Activated CD4-positive, alpha-beta T cell treated with anti-CD3 and anti-CD28 coated beads, Interleukin-2, amount 10 ng/mL, durations not matched to agents 24 days and 14 days (primary cell): ENCODE results near the gene ANTXR1. TPM values are rescaled to one million over a fixed set of nuclear protein-coding genes. Genes with fewer than 3 reads are reported as not detected.

Experiments used
- DNase-seq: peaks from one replicate; pipeline ENCODE4 v3.0.0; 2022
- H3K27ac Mint-ChIP-seq: one replicate; pipeline ENCODE4 v1.8.0; 2022; ENCODE audit warnings: mild to moderate bottlenecking, mixed read lengths
- H3K27me3 Mint-ChIP-seq: one replicate; pipeline ENCODE4 v1.8.0; 2022; ENCODE audit warnings: mixed read lengths
- H3K36me3 Mint-ChIP-seq: one replicate; pipeline ENCODE4 v1.8.0; 2022; ENCODE audit warnings: low read depth, mild to moderate bottlenecking, mixed read lengths
- H3K4me1 Mint-ChIP-seq: one replicate; pipeline ENCODE4 v1.8.0; 2021; ENCODE audit warnings: mixed read lengths
- H3K4me3 Mint-ChIP-seq: one replicate; pipeline ENCODE4 v1.8.0; 2022; ENCODE audit warnings: mild to moderate bottlenecking, moderate library complexity, mixed read lengths
- H3K9me3 Mint-ChIP-seq: one replicate; pipeline ENCODE4 v1.8.0; 2021; ENCODE audit warnings: mixed read lengths
- intact Hi-C: fragments of 100-400 bp; cut with micrococcal nuclease; formaldehyde crosslinking; loops from one replicate; pipeline ENCODE4 v1.15.1; 2023
- total RNA-seq: library from RNA; stranded (reverse); gene quantifications from 2 replicates; pipeline ENCODE4 v1.2.3, GENCODE V29; 2022

Gene ANTXR1
- total RNA-seq, 1 donor from 2014 or later, result not detected

GRCh38 chr2:69269330-69269729 is 256.4 kb downstream of the ANTXR1 start:
- no peaks in the 10 kb centered on the region for H3K4me1 Mint-ChIP-seq
- no peak overlapping the region for H3K27ac Mint-ChIP-seq
- no peak for DNase-seq
- no peak overlapping the region for H3K4me3 Mint-ChIP-seq
- H3K36me3 Mint-ChIP-seq, result no peaks in the 10 kb centered on the region
- intact Hi-C loops, result no loop called here
- H3K27me3 Mint-ChIP-seq, result peaks cover 34% of the 10 kb centered on the region
- H3K9me3 Mint-ChIP-seq, result no peaks in the 10 kb centered on the region

GRCh38 chr2:69271831-69272257 is 258.9 kb downstream of the ANTXR1 start:
- no peak overlapping the region for H3K27ac Mint-ChIP-seq
- no peaks in the 10 kb centered on the region for H3K4me1 Mint-ChIP-seq
- H3K36me3 Mint-ChIP-seq, result no peaks in the 10 kb centered on the region
- intact Hi-C loops, result no loop called here
- peaks cover 44% of the 10 kb centered on the region for H3K27me3 Mint-ChIP-seq
- H3K4me3 Mint-ChIP-seq, result no peak overlapping the region
- DNase-seq, result no peak
- no peaks in the 10 kb centered on the region for H3K9me3 Mint-ChIP-seq

- H3K4me3 Mint-ChIP-seq, result no peak overlapping the region
- H3K27ac Mint-ChIP-seq, result no peak overlapping the region
- H3K27me3 Mint-ChIP-seq, result peaks cover 44% of the 10 kb centered on the region
- no peaks in the 10 kb centered on the region for H3K9me3 Mint-ChIP-seq
- H3K4me1 Mint-ChIP-seq, result no peaks in the 10 kb centered on the region
- intact Hi-C loops, result no loop called here
- DNase-seq, result no peak
- no peaks in the 10 kb centered on the region for H3K36me3 Mint-ChIP-seq
These were observed 260.0 kb downstream of the ANTXR1 start for GRCh38 chr2:69272803-69273471.

- no peak for DNase-seq
- intact Hi-C loops, result no loop called here
- Mint-ChIP-seq H3K36me3 (no peaks in the 10 kb centered on the region), H3K4me3 (no peak overlapping the region), H3K4me1 (no peaks in the 10 kb centered on the region), H3K27me3 (peaks cover 35% of the 10 kb centered on the region), H3K9me3 (no peaks in the 10 kb centered on the region), H3K27ac (no peak overlapping the region)
These were observed 262.5 kb downstream of the ANTXR1 start for GRCh38 chr2:69275490-69275889.

- H3K27me3 Mint-ChIP-seq, result peaks cover 28% of the 10 kb centered on the region
- no peaks in the 10 kb centered on the region for H3K9me3 Mint-ChIP-seq
- no peak overlapping the region for H3K27ac Mint-ChIP-seq
- intact Hi-C loops, result no loop called here
- H3K4me3 Mint-ChIP-seq, result no peak overlapping the region
- H3K4me1 Mint-ChIP-seq, result no peaks in the 10 kb centered on the region
- DNase-seq, result no peak
- H3K36me3 Mint-ChIP-seq, result no peaks in the 10 kb centered on the region
These were observed 265.4 kb downstream of the ANTXR1 start for GRCh38 chr2:69278366-69278765.

GRCh38 chr2:69279211-69279610 is 266.2 kb downstream of the ANTXR1 start:
- intact Hi-C loops, result no loop called here
- Mint-ChIP-seq H3K9me3 (no peaks in the 10 kb centered on the region), H3K27ac (no peak overlapping the region), H3K4me3 (no peak overlapping the region), H3K4me1 (no peaks in the 10 kb centered on the region), H3K27me3 (peaks cover 22% of the 10 kb centered on the region), H3K36me3 (no peaks in the 10 kb centered on the region)
- no peak for DNase-seq

GRCh38 chr2:69279931-69280681 is 267.1 kb downstream of the ANTXR1 start:
- no peaks in the 10 kb centered on the region for H3K4me1 Mint-ChIP-seq
- intact Hi-C loops, result no loop called here
- H3K4me3 Mint-ChIP-seq, result no peak overlapping the region
- H3K27me3 Mint-ChIP-seq, result peaks cover 19% of the 10 kb centered on the region
- no peak overlapping the region for H3K27ac Mint-ChIP-seq
- no peaks in the 10 kb centered on the region for H3K9me3 Mint-ChIP-seq
- DNase-seq, result no peak
- H3K36me3 Mint-ChIP-seq, result no peaks in the 10 kb centered on the region

- Mint-ChIP-seq H3K4me1 (no peaks in the 10 kb centered on the region), H3K4me3 (no peak overlapping the region), H3K36me3 (no peaks in the 10 kb centered on the region), H3K9me3 (no peaks in the 10 kb centered on the region), H3K27ac (no peak overlapping the region), H3K27me3 (peaks cover 11% of the 10 kb centered on the region)
- intact Hi-C loops, result no loop called here
- no peak for DNase-seq
These were observed 267.9 kb downstream of the ANTXR1 start for GRCh38 chr2:69280796-69281412.

- Mint-ChIP-seq H3K36me3 (no peaks in the 10 kb centered on the region), H3K4me3 (no peak overlapping the region), H3K27me3 (peaks cover 14% of the 10 kb centered on the region), H3K9me3 (no peaks in the 10 kb centered on the region), H3K4me1 (no peaks in the 10 kb centered on the region), H3K27ac (no peak overlapping the region)
- DNase-seq, result no peak
- intact Hi-C loops, result no loop called here
These were observed 272.5 kb downstream of the ANTXR1 start for GRCh38 chr2:69285379-69285894.

GRCh38 chr2:69287544-69287943 is 274.6 kb downstream of the ANTXR1 start:
- Mint-ChIP-seq H3K4me1 (no peaks in the 10 kb centered on the region), H3K27ac (no peak overlapping the region), H3K36me3 (no peaks in the 10 kb centered on the region), H3K27me3 (peaks cover 24% of the 10 kb centered on the region), H3K9me3 (no peaks in the 10 kb centered on the region), H3K4me3 (no peak overlapping the region)
- DNase-seq, result no peak
- intact Hi-C loops, result no loop called here

- intact Hi-C loops, result no loop called here
- Mint-ChIP-seq H3K4me1 (no peaks in the 10 kb centered on the region), H3K27me3 (peaks cover 19% of the 10 kb centered on the region), H3K4me3 (no peak overlapping the region), H3K9me3 (no peaks in the 10 kb centered on the region), H3K36me3 (no peaks in the 10 kb centered on the region), H3K27ac (no peak overlapping the region)
- no peak for DNase-seq
These were observed 275.4 kb downstream of the ANTXR1 start for GRCh38 chr2:69288429-69288828.

- Mint-ChIP-seq H3K4me3 (no peak overlapping the region), H3K27ac (no peak overlapping the region)
These were observed 278.1 kb downstream of the ANTXR1 start for GRCh38 chr2:69291004-69291650.

GRCh38 chr2:69291721-69292120 is 278.7 kb downstream of the ANTXR1 start:
- Mint-ChIP-seq H3K9me3 (no peaks in the 10 kb centered on the region), H3K27me3 (peaks cover 22% of the 10 kb centered on the region), H3K27ac (no peak overlapping the region), H3K4me3 (no peak overlapping the region), H3K4me1 (no peaks in the 10 kb centered on the region), H3K36me3 (no peaks in the 10 kb centered on the region)
- intact Hi-C loops, result no loop called here
- no peak for DNase-seq

More at GRCh38 chr2:69291004-69291650, 278.1 kb downstream of the ANTXR1 start:
- H3K36me3 Mint-ChIP-seq, result no peaks in the 10 kb centered on the region
- peaks cover 19% of the 10 kb centered on the region for H3K27me3 Mint-ChIP-seq
- intact Hi-C loops, result no loop called here
- DNase-seq, result no peak
- H3K9me3 Mint-ChIP-seq, result no peaks in the 10 kb centered on the region
- H3K4me1 Mint-ChIP-seq, result no peaks in the 10 kb centered on the region

- Mint-ChIP-seq H3K9me3 (no peaks in the 10 kb centered on the region), H3K27ac (no peak overlapping the region), H3K27me3 (peaks cover 22% of the 10 kb centered on the region), H3K4me1 (no peaks in the 10 kb centered on the region), H3K4me3 (no peak overlapping the region), H3K36me3 (no peaks in the 10 kb centered on the region)
- no peak for DNase-seq
- intact Hi-C loops, result no loop called here
These were observed 279.3 kb downstream of the ANTXR1 start for GRCh38 chr2:69292256-69292655.
